GM18858 (cell line): Measurements from ENCODE around the gene FOXF1.

ENCODE experiments used
- ATAC-seq: cut with Tn5 transposase; IDR thresholded peaks from one replicate; pipeline ENCODE4 v1.9.1; 2021; ENCODE audit not compliant: unreplicated experiment

The FOXF1 gene

GRCh38 chr16:86503830-86504229, 6.5 kb upstream of the FOXF1 start:
- no peak for ATAC-seq

GRCh38 chr16:86504315-86505184, 5.8 kb upstream of the FOXF1 start:
- no peak for ATAC-seq

GRCh38 chr16:86505185-86505898, 5.0 kb upstream of the FOXF1 start:
- ATAC-seq = no peak

GRCh38 chr16:86505899-86506864, 4.1 kb upstream of the FOXF1 start:
- no peak for ATAC-seq

GRCh38 chr16:86507173-86508027, 2.9 kb upstream of the FOXF1 start:
- no peak for ATAC-seq

- no peak for ATAC-seq
Measured at GRCh38 chr16:86508028-86508946, 2.0 kb upstream of the FOXF1 start.

- no peak for ATAC-seq
Measured at GRCh38 chr16:86508947-86509758, 1.2 kb upstream of the FOXF1 start.

GRCh38 chr16:86509759-86510464, 415 bp upstream of the FOXF1 start:
- ATAC-seq = no peak

- no peak for ATAC-seq
Measured at GRCh38 chr16:86511317-86512161, 1.2 kb downstream of the FOXF1 start.

- ATAC-seq = no peak
Measured at GRCh38 chr16:86512301-86512859, 2.1 kb downstream of the FOXF1 start.

GRCh38 chr16:86512860-86513470, 2.6 kb downstream of the FOXF1 start:
- ATAC-seq = no peak

- ATAC-seq = no peak
Measured at GRCh38 chr16:86513471-86514277, 3.3 kb downstream of the FOXF1 start.

- ATAC-seq = no peak
Measured at GRCh38 chr16:86514481-86515376, 4.4 kb downstream of the FOXF1 start.

- no peak for ATAC-seq
Measured at GRCh38 chr16:86515413-86515776, 5.1 kb downstream of the FOXF1 start.
